HG03108 (cell line): ENCODE data around the gene PLCH1.
A peak's percentile ranks its signal among the peaks of the same experiment; 100 is the strongest.

Experiments
- ATAC-seq: cut with Tn5 transposase; IDR thresholded peaks from one replicate; pipeline ENCODE4 v1.9.1; 2021; ENCODE audit warnings: moderate library complexity; ENCODE audit not compliant: unreplicated experiment

Gene PLCH1, protein sequence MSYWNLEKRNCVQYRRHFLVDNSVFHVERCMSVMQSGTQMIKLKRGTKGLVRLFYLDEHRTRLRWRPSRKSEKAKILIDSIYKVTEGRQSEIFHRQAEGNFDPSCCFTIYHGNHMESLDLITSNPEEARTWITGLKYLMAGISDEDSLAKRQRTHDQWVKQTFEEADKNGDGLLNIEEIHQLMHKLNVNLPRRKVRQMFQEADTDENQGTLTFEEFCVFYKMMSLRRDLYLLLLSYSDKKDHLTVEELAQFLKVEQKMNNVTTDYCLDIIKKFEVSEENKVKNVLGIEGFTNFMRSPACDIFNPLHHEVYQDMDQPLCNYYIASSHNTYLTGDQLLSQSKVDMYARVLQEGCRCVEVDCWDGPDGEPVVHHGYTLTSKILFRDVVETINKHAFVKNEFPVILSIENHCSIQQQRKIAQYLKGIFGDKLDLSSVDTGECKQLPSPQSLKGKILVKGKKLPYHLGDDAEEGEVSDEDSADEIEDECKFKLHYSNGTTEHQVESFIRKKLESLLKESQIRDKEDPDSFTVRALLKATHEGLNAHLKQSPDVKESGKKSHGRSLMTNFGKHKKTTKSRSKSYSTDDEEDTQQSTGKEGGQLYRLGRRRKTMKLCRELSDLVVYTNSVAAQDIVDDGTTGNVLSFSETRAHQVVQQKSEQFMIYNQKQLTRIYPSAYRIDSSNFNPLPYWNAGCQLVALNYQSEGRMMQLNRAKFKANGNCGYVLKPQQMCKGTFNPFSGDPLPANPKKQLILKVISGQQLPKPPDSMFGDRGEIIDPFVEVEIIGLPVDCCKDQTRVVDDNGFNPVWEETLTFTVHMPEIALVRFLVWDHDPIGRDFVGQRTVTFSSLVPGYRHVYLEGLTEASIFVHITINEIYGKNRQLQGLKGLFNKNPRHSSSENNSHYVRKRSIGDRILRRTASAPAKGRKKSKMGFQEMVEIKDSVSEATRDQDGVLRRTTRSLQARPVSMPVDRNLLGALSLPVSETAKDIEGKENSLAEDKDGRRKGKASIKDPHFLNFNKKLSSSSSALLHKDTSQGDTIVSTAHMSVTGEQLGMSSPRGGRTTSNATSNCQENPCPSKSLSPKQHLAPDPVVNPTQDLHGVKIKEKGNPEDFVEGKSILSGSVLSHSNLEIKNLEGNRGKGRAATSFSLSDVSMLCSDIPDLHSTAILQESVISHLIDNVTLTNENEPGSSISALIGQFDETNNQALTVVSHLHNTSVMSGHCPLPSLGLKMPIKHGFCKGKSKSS (N-terminal part only)

GRCh38 chr3:155744626-155745324, at the start of gene PLCH1:
Gene PLCH1, minus strand, starts transcription at chr3:155745071. Its CDS starts 40,847 bp downstream, at chr3:155704224.
- ATAC-seq: peak; percentile 53

DNA sequence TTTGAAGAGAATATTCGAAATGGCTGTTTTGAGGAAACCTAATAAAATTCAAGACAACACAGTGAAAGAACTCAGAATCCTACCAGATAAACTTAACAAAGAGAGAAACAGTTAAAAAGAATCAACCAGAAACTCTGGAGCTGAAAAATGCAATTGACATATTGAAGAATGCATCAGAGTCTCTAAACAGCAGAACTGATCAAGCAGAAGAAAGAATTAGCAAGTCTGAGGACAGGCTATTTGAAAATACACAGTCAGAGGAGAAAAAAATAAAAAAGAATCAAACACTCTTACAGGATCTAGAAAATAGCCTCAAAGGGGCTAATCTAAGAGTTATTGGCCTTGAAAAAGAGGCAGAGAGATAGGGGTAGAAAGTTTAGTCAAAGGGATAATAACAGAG, 47.7 kb upstream of the PLCH1 start:
- ATAC-seq: no peak

- ATAC-seq: no peak
Observed at GRCh38 chr3:155791190-155791589, 46.3 kb upstream of the PLCH1 start.

DNA sequence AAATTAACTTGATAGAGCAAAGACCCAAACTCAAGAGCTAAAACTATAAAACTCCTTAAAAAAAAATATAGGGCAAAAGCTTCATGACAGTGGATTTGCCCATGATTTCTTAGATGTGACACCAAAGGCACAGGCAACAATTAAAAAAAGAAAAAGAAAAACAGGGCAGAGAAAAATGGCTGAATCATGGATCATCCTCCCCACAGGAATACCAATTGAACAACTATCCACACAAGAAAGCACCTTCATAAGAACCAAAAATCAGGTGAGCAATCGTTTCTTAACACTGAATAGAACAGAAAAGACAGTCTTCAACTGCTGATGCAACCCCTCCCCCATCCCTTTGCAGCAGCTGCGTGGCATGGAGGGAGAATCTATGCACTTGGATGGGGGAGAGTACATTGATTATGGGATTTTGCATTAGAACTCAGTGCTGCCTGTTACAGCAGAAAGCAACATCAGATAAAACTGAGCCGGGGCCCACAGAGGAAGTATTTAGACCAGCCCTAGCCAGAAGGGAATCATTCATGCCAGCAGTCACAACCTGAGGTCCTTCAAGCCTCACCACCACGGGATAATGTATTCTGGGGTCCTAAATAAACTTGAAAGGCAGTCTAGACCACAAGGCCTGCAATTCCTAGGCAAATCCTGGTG, 45.5 kb upstream of the PLCH1 start:
- no peak for ATAC-seq

DNA sequence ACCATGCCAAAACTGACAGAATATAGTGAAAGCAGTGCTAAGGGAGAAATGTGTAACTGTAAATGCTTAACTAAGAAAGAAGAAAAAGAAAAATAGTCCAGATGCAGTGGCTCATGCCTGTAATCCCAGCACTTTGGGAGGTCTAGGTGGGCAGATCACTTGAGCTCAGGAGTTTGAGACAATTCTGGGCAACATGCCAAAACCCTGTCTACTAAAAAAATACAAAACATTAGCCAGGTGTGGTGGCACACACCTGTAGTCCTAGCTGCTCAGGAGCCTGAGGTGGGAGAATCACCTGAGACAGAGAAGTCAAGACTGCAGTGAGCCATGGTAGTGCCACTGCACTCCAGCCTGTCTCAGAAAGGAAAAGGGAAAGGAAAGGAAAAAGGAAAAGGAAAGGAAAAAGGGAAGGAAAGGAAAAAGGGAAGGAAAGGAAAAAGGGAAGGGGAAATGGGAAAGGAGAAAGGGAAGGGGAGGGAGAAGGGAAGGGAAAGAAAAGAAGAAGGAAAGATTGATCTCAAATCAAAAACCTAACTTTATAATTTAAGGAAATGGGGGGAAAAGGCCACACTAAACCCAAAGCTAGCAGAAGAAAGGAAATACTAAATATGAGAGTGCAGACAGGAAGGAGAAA, 40.9 kb upstream of the PLCH1 start:
- ATAC-seq: no peak

GRCh38 chr3:155782390-155782953, 37.6 kb upstream of the PLCH1 start:
- no peak for ATAC-seq

DNA sequence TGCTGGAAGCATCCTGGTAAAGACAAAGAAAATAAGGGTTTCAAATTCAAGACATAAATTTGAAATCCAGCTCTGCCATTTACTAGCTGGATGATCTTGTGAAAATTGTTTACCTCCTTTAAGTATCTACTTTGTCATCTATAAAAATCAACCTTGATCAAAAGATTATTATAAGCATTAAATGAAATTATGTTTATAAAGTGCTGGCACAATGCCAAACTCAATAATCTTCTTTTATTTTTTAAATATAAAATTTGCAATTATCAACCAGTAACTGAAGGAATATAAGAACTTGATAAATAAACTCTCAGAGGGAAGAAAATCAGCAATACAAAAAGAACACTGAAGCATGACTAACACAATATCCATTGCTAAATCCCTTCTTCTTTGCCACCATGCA, 35.4 kb upstream of the PLCH1 start:
- ATAC-seq: no peak

GRCh38 chr3:155778462-155778861, 33.6 kb upstream of the PLCH1 start:
- no peak for ATAC-seq

GRCh38 chr3:155772801-155773200, 27.9 kb upstream of the PLCH1 start:
- ATAC-seq: no peak

DNA sequence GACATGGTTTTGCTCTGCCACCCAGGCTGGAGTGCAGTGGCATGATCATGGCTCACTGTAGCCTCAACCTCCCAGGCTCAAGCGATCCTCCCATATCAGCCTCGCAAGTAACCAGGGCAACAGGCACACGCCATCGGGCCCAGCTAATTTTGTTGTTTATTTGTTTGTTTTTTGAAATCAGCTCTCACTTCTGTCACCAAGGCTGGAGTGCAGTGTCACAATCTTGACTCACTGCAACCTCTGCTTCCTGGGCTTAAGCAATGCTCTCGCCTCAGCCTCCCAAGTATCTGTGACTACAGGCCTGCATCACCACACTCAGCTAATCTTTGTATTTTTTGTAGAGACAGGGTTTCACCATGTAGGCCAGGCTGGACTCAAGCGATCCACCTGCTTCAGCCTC, 26.3 kb upstream of the PLCH1 start:
- ATAC-seq: no peak

DNA sequence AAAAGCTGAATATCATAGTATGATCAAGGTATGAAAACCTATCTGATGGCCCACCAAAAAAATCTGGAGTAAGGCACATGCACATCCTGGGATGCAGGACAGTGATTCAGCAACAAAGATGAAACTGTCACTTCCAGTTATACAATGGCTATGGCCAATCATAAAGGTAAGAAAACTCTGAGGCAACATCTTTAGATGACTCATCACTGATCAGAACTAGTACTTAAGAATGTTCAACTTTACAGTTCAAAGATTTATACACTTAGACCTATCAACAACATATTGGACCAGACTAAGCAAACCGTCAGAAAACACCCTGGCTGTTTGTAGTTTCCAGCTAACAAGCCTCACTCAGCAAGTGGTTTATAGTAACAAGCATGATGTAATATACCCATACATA, 21.3 kb upstream of the PLCH1 start:
- no peak for ATAC-seq

DNA sequence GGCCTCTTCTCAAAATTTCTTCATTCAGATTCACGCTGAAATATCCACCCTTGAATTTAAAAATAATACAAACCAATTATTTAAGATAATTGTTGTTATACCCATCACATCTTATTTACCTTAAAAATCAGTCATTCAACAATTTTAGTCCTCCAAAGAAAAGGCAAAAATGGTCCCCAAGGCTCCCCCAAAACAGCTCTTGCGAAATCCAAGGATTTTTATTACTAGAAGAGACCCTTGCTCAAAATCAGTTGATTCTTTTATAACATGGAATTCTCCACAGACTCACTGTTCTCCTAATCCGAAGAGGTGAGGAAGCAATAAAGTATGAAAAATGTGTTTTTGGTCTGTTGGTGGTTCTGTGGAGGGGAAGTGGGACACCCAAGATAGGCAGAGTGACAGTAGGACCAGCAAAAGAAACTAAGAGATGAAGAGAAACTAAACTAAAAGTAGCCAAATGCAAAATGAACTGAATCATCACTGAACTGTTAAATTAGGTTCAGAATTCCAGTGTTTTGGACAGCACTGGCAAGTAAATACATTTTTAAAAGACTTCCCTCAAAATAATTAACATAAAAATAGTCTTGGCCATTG, 19.1 kb upstream of the PLCH1 start:
- ATAC-seq: no peak

DNA sequence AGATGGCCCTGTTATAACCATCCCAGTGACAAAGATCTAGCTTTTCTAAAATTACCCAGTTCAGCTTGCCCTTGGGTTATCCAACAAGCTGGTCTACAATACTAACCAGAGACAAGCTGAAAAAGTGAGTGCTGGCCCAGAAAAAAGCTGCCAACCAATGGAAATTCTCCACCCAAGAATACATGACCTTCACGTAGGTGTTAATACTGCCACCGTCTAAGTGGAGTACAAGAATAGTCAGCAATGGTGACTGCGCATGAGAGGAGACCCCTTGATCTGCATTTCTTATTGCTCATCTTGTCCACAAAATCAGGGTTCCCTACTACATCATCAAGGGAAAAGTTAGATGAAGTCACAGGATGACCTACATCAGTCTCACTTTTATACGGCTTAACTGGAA, 15.8 kb upstream of the PLCH1 start:
- no peak for ATAC-seq

DNA sequence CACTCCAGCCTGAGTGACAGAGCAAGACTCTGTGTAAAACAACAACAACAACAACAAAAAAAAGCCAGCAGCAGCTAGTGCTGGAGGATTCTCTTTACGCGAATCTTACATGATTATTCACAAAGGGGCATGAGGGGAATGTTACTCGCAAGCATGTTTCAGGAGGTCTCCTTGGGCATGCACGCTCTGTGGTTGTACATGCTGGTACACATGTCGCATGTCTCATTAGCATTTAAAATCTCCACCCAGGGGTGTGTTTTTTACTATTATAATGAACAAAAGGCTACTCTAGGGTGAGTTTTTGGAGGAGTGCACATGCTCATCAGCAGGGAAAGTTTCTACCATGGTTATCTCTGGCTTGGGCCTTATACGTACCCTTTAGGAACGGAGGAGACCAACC, 12.7 kb upstream of the PLCH1 start:
- ATAC-seq: no peak

DNA sequence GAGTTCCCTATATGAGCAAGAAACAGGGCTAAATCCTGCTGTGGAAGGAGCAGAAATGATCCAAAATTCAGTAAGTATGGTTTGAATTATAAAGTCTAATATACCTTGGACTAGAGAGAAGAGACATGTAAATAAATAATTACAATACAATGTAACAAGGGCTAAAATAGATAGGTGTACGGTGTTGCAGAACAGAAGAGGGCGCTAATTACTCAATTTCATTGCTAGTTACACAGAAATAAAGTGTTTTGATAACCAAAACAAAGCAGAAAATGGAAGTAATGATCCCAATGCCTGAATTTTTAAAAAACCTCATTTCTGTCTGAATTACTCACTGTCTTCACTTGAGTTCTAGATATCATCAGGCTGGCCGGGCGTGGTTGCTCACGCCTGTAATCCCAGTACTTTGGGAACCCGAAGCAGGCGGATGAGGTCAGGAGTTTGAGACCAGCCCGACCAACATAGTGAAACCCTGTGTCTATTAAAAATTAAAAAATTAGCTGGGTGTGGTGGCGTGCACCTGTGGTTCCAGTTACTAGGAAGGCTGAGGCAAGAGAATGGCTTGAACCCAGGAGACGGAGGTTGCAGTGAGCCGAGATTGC, 8.3 kb upstream of the PLCH1 start:
- no peak for ATAC-seq

- ATAC-seq: no peak
Observed at GRCh38 chr3:155748611-155749365, 3.9 kb upstream of the PLCH1 start.

DNA sequence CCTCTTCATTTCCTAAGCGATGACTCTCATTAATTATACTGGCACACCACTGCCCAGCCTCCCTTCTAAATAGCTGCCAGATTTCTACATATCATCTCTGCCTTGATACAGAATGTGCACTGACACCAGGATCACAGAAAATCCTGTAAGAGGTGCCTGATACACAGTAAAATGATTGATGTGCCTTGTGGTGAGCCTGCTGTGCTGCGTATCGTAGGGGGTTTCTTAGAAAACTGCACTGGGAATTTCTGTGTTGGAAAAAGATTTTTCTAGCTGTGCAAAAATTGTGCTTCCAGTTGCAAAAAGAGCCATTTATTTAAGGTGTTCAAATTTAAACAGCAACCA, 3.0 kb upstream of the PLCH1 start:
- ATAC-seq: no peak
